ENCODE measurements around the gene SLC7A6OS. TPM values are rescaled to one million over a fixed set of nuclear protein-coding genes. Genes with fewer than 3 reads are reported as not detected.
A peak's percentile ranks its signal among the peaks of the same experiment; 100 is the strongest.

SLC7A6OS gene
- total RNA-seq, 1 experiment from 2014 or later = 24.5 TPM

DNA sequence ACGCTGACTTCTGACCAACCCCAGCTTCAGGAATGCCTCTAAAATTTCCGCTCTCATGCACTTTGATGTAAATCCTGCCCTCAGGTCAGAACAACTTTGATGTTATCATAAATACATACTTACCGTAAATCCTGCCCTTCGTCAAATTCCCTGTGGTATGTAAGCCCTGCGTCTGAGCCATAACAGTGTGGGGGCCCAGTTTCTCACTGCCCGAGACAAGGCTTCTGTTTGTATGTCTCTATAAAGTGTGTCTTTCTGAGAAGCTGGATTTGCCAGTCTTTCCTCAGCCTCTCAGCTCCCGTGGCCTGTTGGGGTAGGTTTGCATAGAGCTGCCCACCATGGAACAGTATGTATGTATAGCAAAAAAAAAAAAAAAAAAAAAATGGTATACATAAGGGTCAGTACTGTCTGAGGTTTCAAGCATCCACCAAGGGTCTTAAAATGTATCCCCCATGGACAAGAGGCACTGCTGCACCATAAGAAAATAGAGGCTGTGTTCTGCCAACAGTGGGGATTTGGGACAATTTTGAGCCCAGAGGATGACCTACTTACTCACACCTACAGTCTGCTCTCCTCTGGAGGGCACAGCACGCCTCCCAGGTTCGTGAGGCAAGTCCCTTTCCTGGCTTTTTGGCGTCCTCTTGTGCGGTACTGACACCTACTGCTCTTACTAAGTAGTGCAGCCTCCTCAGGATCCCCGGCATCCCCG, 17.6 kb upstream of the SLC7A6OS start:
- no peaks in the 10 kb centered on the region for H3K79me1 ChIP-seq (ENCODE audit: insufficient read depth, low read depth, low read length, poor library complexity, severe bottlenecking)
- no peaks in the 10 kb centered on the region for H4K20me1 ChIP-seq (ENCODE audit: control insufficient read depth, insufficient read depth, insufficient read length)
- H3K27me3 Mint-ChIP-seq (ENCODE audit: low read depth) = no peaks in the 10 kb centered on the region
- no peak overlapping the region for H3K27ac ChIP-seq (ENCODE audit: insufficient read length, low read depth, low read length)
- H2AFZ ChIP-seq (ENCODE audit: low read length) = no peak overlapping the region
- no peak overlapping the region for H3T11ph ChIP-seq (ENCODE audit: low read length)
- H3K56ac ChIP-seq (ENCODE audit: insufficient read length, low read depth, low read length) = no peak overlapping the region
- H3K4me1 ChIP-seq (ENCODE audit: insufficient read depth, low read length) = no peaks in the 10 kb centered on the region
- no peak overlapping the region for H4K8ac ChIP-seq (replicated peaks; ENCODE audit: insufficient read length, low read depth, low read length)
- H2BK120ac ChIP-seq (ENCODE audit: low read depth, low read length, poor library complexity, severe bottlenecking) = no peak overlapping the region
- no peak overlapping the region for H3K4ac ChIP-seq (ENCODE audit: low read depth, low read length)
- H2BK5ac ChIP-seq (ENCODE audit: insufficient read length, low read length) = no peak overlapping the region
- no peak overlapping the region for H2AK5ac ChIP-seq (ENCODE audit: insufficient read length, low read length)
- H3K4me2 ChIP-seq (ENCODE audit: insufficient read depth, insufficient read length, low read length) = no peak overlapping the region
- no peak overlapping the region for H3K14ac ChIP-seq (ENCODE audit: insufficient read depth, low read length)
- no peaks in the 10 kb centered on the region for H3K9me3 Mint-ChIP-seq
- no peaks in the 10 kb centered on the region for H3K79me2 ChIP-seq (ENCODE audit: insufficient read depth, low read length)
- no peak overlapping the region for H3K18ac ChIP-seq (ENCODE audit: insufficient read length, low read depth, low read length)
- no peak overlapping the region for H2BK12ac ChIP-seq (ENCODE audit: insufficient read length, low read depth, low read length)
- H2BK15ac ChIP-seq (ENCODE audit: low read depth, low read length) = no peak overlapping the region
- H3K9me3 ChIP-seq (ENCODE audit: control insufficient read depth, low read depth, low read length) = no peaks in the 10 kb centered on the region
- peak overlapping the region in 1 of 3 experiments; percentile 64; a peak in 2 of 7 replicates for H3K27ac Mint-ChIP-seq
- TF ChIP-seq, protein P1, sequence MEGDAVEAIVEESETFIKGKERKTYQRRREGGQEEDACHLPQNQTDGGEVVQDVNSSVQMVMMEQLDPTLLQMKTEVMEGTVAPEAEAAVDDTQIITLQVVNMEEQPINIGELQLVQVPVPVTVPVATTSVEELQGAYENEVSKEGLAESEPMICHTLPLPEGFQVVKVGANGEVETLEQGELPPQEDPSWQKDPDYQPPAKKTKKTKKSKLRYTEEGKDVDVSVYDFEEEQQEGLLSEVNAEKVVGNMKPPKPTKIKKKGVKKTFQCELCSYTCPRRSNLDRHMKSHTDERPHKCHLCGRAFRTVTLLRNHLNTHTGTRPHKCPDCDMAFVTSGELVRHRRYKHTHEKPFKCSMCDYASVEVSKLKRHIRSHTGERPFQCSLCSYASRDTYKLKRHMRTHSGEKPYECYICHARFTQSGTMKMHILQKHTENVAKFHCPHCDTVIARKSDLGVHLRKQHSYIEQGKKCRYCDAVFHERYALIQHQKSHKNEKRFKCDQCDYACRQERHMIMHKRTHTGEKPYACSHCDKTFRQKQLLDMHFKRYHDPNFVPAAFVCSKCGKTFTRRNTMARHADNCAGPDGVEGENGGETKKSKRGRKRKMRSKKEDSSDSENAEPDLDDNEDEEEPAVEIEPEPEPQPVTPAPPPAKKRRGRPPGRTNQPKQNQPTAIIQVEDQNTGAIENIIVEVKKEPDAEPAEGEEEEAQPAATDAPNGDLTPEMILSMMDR (conservative IDR thresholded peaks at IDR 0.05) = peak; percentile 92
- no peak overlapping the region for H4K5ac ChIP-seq (ENCODE audit: insufficient read length, low read depth, low read length)
- H3K36me3 Mint-ChIP-seq (ENCODE audit: insufficient read depth in 1 of 3, low read depth in 3 of 3) = peaks cover 2 to 44% (median 26%) of the 10 kb centered on the region in 3 experiments; a peak in 6 of 7 replicates
- no peak overlapping the region for H2BK20ac ChIP-seq (ENCODE audit: low read depth, low read length, poor library complexity, severe bottlenecking)
- WGBS (ENCODE audit: extremely low coverage, insufficient read length, low lambda C conversion rate) = no CpG with 5 or more reads among the region's 13 CpGs
- no peaks in the 10 kb centered on the region; the same call in 1 of the 2 replicates for H3K27me3 ChIP-seq (ENCODE audit: insufficient read depth, low read length)
- H3K4me1 Mint-ChIP-seq = peaks cover 3 to 6% of the 10 kb centered on the region in 2 experiments; a peak in 3 of 4 replicates
- H3K9ac ChIP-seq (ENCODE audit: extremely low read depth, insufficient read length, low read length) = no peak overlapping the region
- peak; percentile 90 for DNase-seq
- H3K23ac ChIP-seq (ENCODE audit: insufficient read length, low read depth, low read length) = no peak overlapping the region
- H3K23me2 ChIP-seq (ENCODE audit: insufficient read length, low read depth, low read length, poor library complexity, severe bottlenecking) = no peaks in the 10 kb centered on the region
- no peak overlapping the region for H3K4me3 Mint-ChIP-seq
- no peak overlapping the region for H4K91ac ChIP-seq (ENCODE audit: insufficient read length, low read depth, low read length)
